ENCODE data around the gene AHNAK.

- TF ChIP-seq POLR2A (IDR thresholded peaks at IDR 0.05; ENCODE audit: extremely low read depth, insufficient read length): no peak
- no peak for TF ChIP-seq CTCF (IDR thresholded peaks at IDR 0.05; ENCODE audit: low read depth, low read length)
These were observed 10.2 kb downstream of the AHNAK start for GRCh38 chr11:62536301-62536957.
